Endodermal cell (in vitro differentiated cells): Measurements from ENCODE around the gene SCN2B. TPM values are rescaled to one million over a fixed set of nuclear protein-coding genes. Genes with fewer than 3 reads are reported as not detected.
A peak's percentile ranks its signal among the peaks of the same experiment; 100 is the strongest.

Experiments used
- DNase-seq: peaks from one replicate; pipeline ENCODE4 v3.0.0-alpha.2; 2017
- H3K27ac ChIP-seq: 2 replicates; pipeline ENCODE4 v1.5.1; 2013; ENCODE audit warnings: mild to moderate bottlenecking, low read depth, low read length, moderate library complexity
- H3K27me3 ChIP-seq: 2 replicates; pipeline ENCODE4 v1.6.1; 2013; ENCODE audit warnings: mild to moderate bottlenecking, low read length, moderate library complexity; ENCODE audit not compliant: insufficient read depth, control insufficient read depth, poor library complexity, severe bottlenecking
- H3K36me3 ChIP-seq: 2 replicates; pipeline ENCODE4 v1.7.0; 2013; ENCODE audit warnings: mild to moderate bottlenecking, low read length, moderate library complexity; ENCODE audit not compliant: control insufficient read depth, insufficient read depth
- H3K4me1 ChIP-seq: one replicate; pipeline ENCODE4 v1.7.0; 2013; ENCODE audit warnings: low read length; ENCODE audit not compliant: control insufficient read depth, insufficient read depth
- H3K4me3 ChIP-seq: 2 replicates; pipeline ENCODE4 v1.5.1; 2013; ENCODE audit warnings: mild to moderate bottlenecking, low read length, moderate library complexity
- H3K9ac ChIP-seq: 2 replicates; pipeline ENCODE4 v1.6.1; 2013; ENCODE audit warnings: mild to moderate bottlenecking, low read length, moderate library complexity; ENCODE audit not compliant: poor library complexity, severe bottlenecking; ENCODE audit errors: extremely low read depth
- H3K9me3 ChIP-seq: 2 replicates; pipeline ENCODE4 v1.6.1; 2013; ENCODE audit warnings: mild to moderate bottlenecking, low read length, moderate library complexity; ENCODE audit not compliant: control insufficient read depth
- H3K27ac Mint-ChIP-seq: 2 replicates; pipeline ENCODE4 v1.8.0; 2020; ENCODE audit warnings: mixed read lengths
- H3K27me3 Mint-ChIP-seq: 2 replicates; pipeline ENCODE4 v1.8.0; 2021; ENCODE audit warnings: mild to moderate bottlenecking, mixed read lengths; ENCODE audit not compliant: insufficient read depth
- H3K36me3 Mint-ChIP-seq: 2 replicates; pipeline ENCODE4 v1.8.0; 2020; ENCODE audit warnings: low read depth, mixed read lengths
- H3K4me1 Mint-ChIP-seq: 2 replicates; pipeline ENCODE4 v1.8.0; 2020; ENCODE audit warnings: mixed read lengths
- H3K4me3 Mint-ChIP-seq: 2 replicates; pipeline ENCODE4 v1.8.0; 2020; ENCODE audit warnings: mild to moderate bottlenecking, moderate library complexity, mixed read lengths
- H3K9me3 Mint-ChIP-seq: 2 replicates; pipeline ENCODE4 v1.8.0; 2020; ENCODE audit warnings: mild to moderate bottlenecking, mixed read lengths
- WGBS, 2 experiments: methylation state at CpG; one replicate each; pipeline versions ENCODE4 v1.1.5 to v1.1.7; 2013; ENCODE audit warnings: missing lambda C conversion rate in 2 of 2, mixed read lengths in 1 of 2; ENCODE audit not compliant: insufficient coverage in 1 of 2, insufficient read length in 1 of 2; 5-methylcytosine and 5-hydroxymethylcytosine counted together
- total RNA-seq, 2 donors: library from RNA; stranded (reverse); fragmentation: NEBNext Ultra II Directional in 1 of 2; extraction: Animal tissue kit (Norgen Biotek cat#: 25700) in 1 of 2; gene quantifications; 2 replicates in 1 of 2; 3 replicates in 1 of 2; pipeline ENCODE4 v1.2.1, GENCODE V29; 2021
- TF ChIP-seq, protein P1 (sequence below): fragments of 200-600 bp; sonication (generic); conservative IDR thresholded peaks from 2 replicates; pipeline ENCODE4 v1.5.0; 2021; ENCODE audit warnings: antibody characterized with exemption, mild to moderate bottlenecking

The SCN2B gene
- total RNA-seq, 2 donors from 2014 or later: 0.11 to 0.20 TPM

GRCh38 chr11:118206391-118207031 lies 30.1 kb upstream of the SCN2B start:
- Mint-ChIP-seq H3K27me3 (peaks cover 20% of the 10 kb centered on the region), H3K27ac (no peak overlapping the region), H3K36me3 (no peaks in the 10 kb centered on the region), H3K4me1 (peaks cover 16% of the 10 kb centered on the region), H3K9me3 (no peaks in the 10 kb centered on the region), H3K4me3 (no peak overlapping the region)
- H3K27me3 ChIP-seq: peaks cover 25% of the 10 kb centered on the region
- H3K9me3 ChIP-seq: no peaks in the 10 kb centered on the region
- 60 to 64% methylated on average over 1 of the region's 1 CpG for WGBS, 2 experiments
- H3K36me3 ChIP-seq: no peaks in the 10 kb centered on the region
- H3K27ac ChIP-seq: no peak overlapping the region
- TF ChIP-seq, protein P1, sequence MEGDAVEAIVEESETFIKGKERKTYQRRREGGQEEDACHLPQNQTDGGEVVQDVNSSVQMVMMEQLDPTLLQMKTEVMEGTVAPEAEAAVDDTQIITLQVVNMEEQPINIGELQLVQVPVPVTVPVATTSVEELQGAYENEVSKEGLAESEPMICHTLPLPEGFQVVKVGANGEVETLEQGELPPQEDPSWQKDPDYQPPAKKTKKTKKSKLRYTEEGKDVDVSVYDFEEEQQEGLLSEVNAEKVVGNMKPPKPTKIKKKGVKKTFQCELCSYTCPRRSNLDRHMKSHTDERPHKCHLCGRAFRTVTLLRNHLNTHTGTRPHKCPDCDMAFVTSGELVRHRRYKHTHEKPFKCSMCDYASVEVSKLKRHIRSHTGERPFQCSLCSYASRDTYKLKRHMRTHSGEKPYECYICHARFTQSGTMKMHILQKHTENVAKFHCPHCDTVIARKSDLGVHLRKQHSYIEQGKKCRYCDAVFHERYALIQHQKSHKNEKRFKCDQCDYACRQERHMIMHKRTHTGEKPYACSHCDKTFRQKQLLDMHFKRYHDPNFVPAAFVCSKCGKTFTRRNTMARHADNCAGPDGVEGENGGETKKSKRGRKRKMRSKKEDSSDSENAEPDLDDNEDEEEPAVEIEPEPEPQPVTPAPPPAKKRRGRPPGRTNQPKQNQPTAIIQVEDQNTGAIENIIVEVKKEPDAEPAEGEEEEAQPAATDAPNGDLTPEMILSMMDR: no peak
- peaks cover 6% of the 10 kb centered on the region for H3K4me1 ChIP-seq
- no peak for DNase-seq
- no peak overlapping the region for H3K9ac ChIP-seq
- H3K4me3 ChIP-seq: no peak overlapping the region

- Histone ChIP-seq H3K9me3 (no peaks in the 10 kb centered on the region), H3K4me1 (peaks cover 6% of the 10 kb centered on the region), H3K36me3 (no peaks in the 10 kb centered on the region), H3K9ac (no peak overlapping the region), H3K27ac (no peak overlapping the region), H3K27me3 (peaks cover 31% of the 10 kb centered on the region), H3K4me3 (no peak overlapping the region)
- Mint-ChIP-seq H3K4me1 (peaks cover 10% of the 10 kb centered on the region), H3K4me3 (no peak overlapping the region), H3K27me3 (peaks cover 20% of the 10 kb centered on the region), H3K27ac (no peak overlapping the region), H3K9me3 (no peaks in the 10 kb centered on the region), H3K36me3 (no peaks in the 10 kb centered on the region)
- 91 to 95% methylated on average over 9 of the region's 9 CpGs for WGBS, 2 experiments
- DNase-seq: no peak
- TF ChIP-seq, protein P1: no peak
These were observed 29.4 kb upstream of the SCN2B start for GRCh38 chr11:118205606-118206378.

DNA sequence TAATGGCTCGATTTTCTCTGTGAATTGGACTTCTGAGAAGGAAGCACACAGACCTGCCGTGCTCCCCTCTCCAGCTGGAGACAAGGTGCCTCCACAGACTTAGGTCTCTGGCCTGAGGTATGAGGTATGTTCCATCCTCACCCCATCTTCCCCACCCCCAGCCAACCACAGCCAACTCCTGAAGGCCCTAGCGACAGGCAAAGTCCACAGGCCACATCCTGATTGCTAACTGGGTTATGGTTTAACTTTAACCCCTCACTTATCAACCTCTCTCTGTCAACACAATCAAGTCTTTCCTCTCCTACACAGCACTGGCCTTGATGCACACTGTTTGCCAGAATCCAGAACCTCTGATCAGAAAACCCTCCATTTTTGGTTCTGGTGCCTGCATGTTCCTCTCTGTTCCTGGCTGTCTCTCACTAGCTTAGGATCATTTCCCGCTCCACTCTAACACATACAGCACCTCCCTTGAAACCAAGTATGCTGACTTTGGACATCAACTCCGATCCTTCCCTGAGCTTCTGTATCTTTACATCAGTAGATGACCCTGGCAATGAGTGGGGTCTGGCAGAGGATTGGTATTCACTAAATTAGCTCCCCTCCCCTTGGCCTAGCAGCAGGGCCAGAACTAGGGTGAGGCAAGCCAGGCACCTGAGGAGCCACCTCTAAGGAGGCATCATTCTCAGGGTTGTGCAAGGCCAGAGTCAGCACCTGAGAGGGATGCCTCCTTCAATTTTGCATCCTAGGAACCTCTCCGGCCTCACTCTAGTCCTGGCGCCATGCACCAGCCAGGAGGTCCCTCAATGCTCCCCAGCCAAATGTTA lies 26.4 kb upstream of the SCN2B start:
- no peaks in the 10 kb centered on the region for H3K36me3 ChIP-seq
- Mint-ChIP-seq H3K9me3 (no peaks in the 10 kb centered on the region), H3K27me3 (peaks cover 15% of the 10 kb centered on the region), H3K27ac (no peak overlapping the region), H3K36me3 (no peaks in the 10 kb centered on the region), H3K4me3 (no peak overlapping the region), H3K4me1 (peaks cover 15% of the 10 kb centered on the region)
- H3K4me1 ChIP-seq: peaks cover 9% of the 10 kb centered on the region
- WGBS, 2 experiments: 85 to 89% methylated on average over 5 to 7 of the region's 7 CpGs
- H3K9me3 ChIP-seq: no peaks in the 10 kb centered on the region
- H3K27me3 ChIP-seq: peaks cover 36% of the 10 kb centered on the region
- TF ChIP-seq, protein P1: no peak
- no peak overlapping the region for H3K27ac ChIP-seq
- no peak for DNase-seq
- H3K4me3 ChIP-seq: peak overlapping the region; percentile 31
- H3K9ac ChIP-seq: no peak overlapping the region
